Liver (tissue), 9 donors: ENCODE results near the gene CCDC6. TPM values are rescaled to one million over a fixed set of nuclear protein-coding genes. Genes with fewer than 3 reads are reported as not detected.

Experiments used
- DNase-seq: peaks from one replicate; pipeline ENCODE4 v3.0.0-alpha.2; 2017; ENCODE audit warnings: low spot score
- H3K27ac ChIP-seq, 2 donors: one replicate each; pipeline ENCODE4 v1.7.0; 2013; ENCODE audit warnings: inconsistent platforms in 2 of 2, low read length in 2 of 2, control low read depth in 1 of 2, low read depth in 1 of 2, mild to moderate bottlenecking in 1 of 2
- H3K27me3 ChIP-seq, 4 donors: one replicate each; pipeline versions ENCODE4 v1.6.1 to v1.7.0; 2013; ENCODE audit warnings: low read length in 3 of 4, inconsistent platforms in 1 of 4, mild to moderate bottlenecking in 1 of 4, moderate library complexity in 1 of 4; ENCODE audit not compliant: control insufficient read depth in 4 of 4, insufficient read depth in 4 of 4
- H3K36me3 ChIP-seq, 4 donors: one replicate each; pipeline versions ENCODE4 v1.6.1 to v1.7.0; 2013; ENCODE audit warnings: low read length in 3 of 4, mild to moderate bottlenecking in 3 of 4, low read depth in 1 of 4, moderate library complexity in 1 of 4; ENCODE audit not compliant: control insufficient read depth in 4 of 4, insufficient read depth in 3 of 4
- H3K4me1 ChIP-seq, 4 donors: one replicate each; pipeline versions ENCODE4 v1.6.1 to v1.7.0; 2013; ENCODE audit warnings: low read length in 3 of 4, mild to moderate bottlenecking in 3 of 4, moderate library complexity in 1 of 4; ENCODE audit not compliant: control insufficient read depth in 4 of 4, insufficient read depth in 4 of 4
- H3K4me3 ChIP-seq, 3 donors: one replicate each; pipeline versions ENCODE4 v1.6.1 to v1.7.0; 2013; ENCODE audit warnings: low read length in 3 of 3, control low read depth in 1 of 3, low read depth in 1 of 3, mild to moderate bottlenecking in 1 of 3
- H3K9ac ChIP-seq, 2 donors: one replicate each; pipeline ENCODE4 v1.7.0; 2013; ENCODE audit warnings: low read length in 2 of 2, mild to moderate bottlenecking in 2 of 2, moderate library complexity in 2 of 2, control low read depth in 1 of 2, low read depth in 1 of 2
- H3K9me3 ChIP-seq, 4 donors: one replicate each; pipeline versions ENCODE4 v1.6.1 to v1.7.0; 2013; ENCODE audit warnings: low read length in 3 of 4; ENCODE audit not compliant: control insufficient read depth in 4 of 4
- EGR1 ChIP-seq, 2 donors: IDR thresholded peaks; 2 replicates each; pipeline ENCODE4 v1.6.1; 2016 to 2018; ENCODE audit warnings: antibody characterized with exemption in 2 of 2, low read depth in 2 of 2
- FOXA1 ChIP-seq: IDR thresholded peaks from 2 replicates; pipeline ENCODE4 v1.6.1; 2016; ENCODE audit warnings: antibody characterized with exemption
- FOXA2 ChIP-seq: IDR thresholded peaks from 2 replicates; pipeline ENCODE4 v1.6.1; 2016; ENCODE audit warnings: antibody characterized with exemption
- GABPA ChIP-seq, 2 donors: IDR thresholded peaks in 1 of 2; conservative IDR thresholded peaks in 1 of 2; 2 replicates each; pipeline ENCODE4 v1.6.1; 2016; ENCODE audit warnings: antibody characterized with exemption in 2 of 2, mild to moderate bottlenecking in 1 of 2, moderate library complexity in 1 of 2
- HNF4A ChIP-seq, 2 donors: conservative IDR thresholded peaks; 2 replicates each; pipeline ENCODE4 v1.6.1; 2016; ENCODE audit warnings: antibody characterized with exemption in 2 of 2, mild to moderate bottlenecking in 2 of 2
- HNF4G ChIP-seq: IDR thresholded peaks from 2 replicates; pipeline ENCODE4 v1.6.1; 2016; ENCODE audit warnings: antibody characterized with exemption
- JUND ChIP-seq, 2 donors: IDR thresholded peaks; 2 replicates each; pipeline ENCODE4 v1.6.1; 2016; ENCODE audit warnings: antibody characterized with exemption in 2 of 2
- NR2F2 ChIP-seq: IDR thresholded peaks from 2 replicates; pipeline ENCODE4 v1.6.1; 2016; ENCODE audit warnings: antibody characterized with exemption
- RAD21 ChIP-seq, 2 donors: IDR thresholded peaks; 2 replicates each; pipeline ENCODE4 v1.6.1; 2016; ENCODE audit warnings: antibody characterized with exemption in 2 of 2, mild to moderate bottlenecking in 2 of 2
- RXRA ChIP-seq, 2 donors: IDR thresholded peaks; 2 replicates each; pipeline ENCODE4 v1.6.1; 2017 to 2018; ENCODE audit warnings: antibody characterized with exemption in 2 of 2, mild to moderate bottlenecking in 1 of 2
- SP1 ChIP-seq: IDR thresholded peaks from 2 replicates; pipeline ENCODE4 v1.6.1; 2018; ENCODE audit warnings: antibody characterized with exemption, mild to moderate bottlenecking
- TAF1 ChIP-seq: conservative IDR thresholded peaks from 2 replicates; pipeline ENCODE4 v1.6.1; 2016; ENCODE audit warnings: antibody characterized with exemption, mild to moderate bottlenecking
- YY1 ChIP-seq: IDR thresholded peaks from 2 replicates; pipeline ENCODE4 v1.6.1; 2016; ENCODE audit warnings: antibody characterized with exemption, mild to moderate bottlenecking
- WGBS: extraction: QIAGEN DNeasy Blood & Tissue Kit; methylation state at CpG from one replicate; pipeline ENCODE4 v1.1.7; 2013; 5-methylcytosine and 5-hydroxymethylcytosine counted together
- polyA plus RNA-seq, 2 donors: library from polyadenylated mRNA; stranded (reverse) in 1 of 2; unstranded in 1 of 2; fragments of 200-250 nt in 1 of 2; fragments of >200 nt in 1 of 2; fragmentation: Nextera tagmentation in 1 of 2; extraction: Ambion mirVana in 1 of 2; gene quantifications; one replicate each; pipeline versions ENCODE4 v1.2.1 to v1.2.3, GENCODE V29; 2013 to 2015
- total RNA-seq, 2 donors: library from RNA; depleted of rRNA; stranded (reverse); fragments of >200 nt; gene quantifications; one replicate each; pipeline ENCODE4 v1.2.3, GENCODE V29; 2014
- TF ChIP-seq, protein P1 (sequence below): IDR thresholded peaks from 2 replicates; pipeline ENCODE4 v1.6.1; 2016; ENCODE audit warnings: antibody characterized with exemption
- TF ChIP-seq, protein P2 (sequence below): IDR thresholded peaks from 2 replicates; pipeline ENCODE4 v1.6.1; 2016; ENCODE audit warnings: antibody characterized with exemption
- TF ChIP-seq, protein P3 (sequence below): fragments of 150-350 bp; IDR thresholded peaks from 2 replicates; pipeline ENCODE4 v1.5.1; 2017; ENCODE audit warnings: improper control_type of control experiment, low read depth, low read length; ENCODE audit not compliant: missing input control
- TF ChIP-seq, protein P4 (sequence below): IDR thresholded peaks from 2 replicates; pipeline ENCODE4 v1.6.1; 2016; ENCODE audit warnings: antibody characterized with exemption, mild to moderate bottlenecking
- TF ChIP-seq, protein P5 (sequence below): IDR thresholded peaks from 2 replicates; pipeline ENCODE4 v1.6.1; 2016; ENCODE audit warnings: antibody characterized with exemption
- donor health status: healthy.
- donor health status: healthy.
- donor health status: healthy.
- donor health status: healthy.
- donor health status: healthy.

CCDC6 gene
- total and polyA plus RNA-seq, 4 donors, result 4.7 to 14.3 (median 8.8) TPM

DNA sequence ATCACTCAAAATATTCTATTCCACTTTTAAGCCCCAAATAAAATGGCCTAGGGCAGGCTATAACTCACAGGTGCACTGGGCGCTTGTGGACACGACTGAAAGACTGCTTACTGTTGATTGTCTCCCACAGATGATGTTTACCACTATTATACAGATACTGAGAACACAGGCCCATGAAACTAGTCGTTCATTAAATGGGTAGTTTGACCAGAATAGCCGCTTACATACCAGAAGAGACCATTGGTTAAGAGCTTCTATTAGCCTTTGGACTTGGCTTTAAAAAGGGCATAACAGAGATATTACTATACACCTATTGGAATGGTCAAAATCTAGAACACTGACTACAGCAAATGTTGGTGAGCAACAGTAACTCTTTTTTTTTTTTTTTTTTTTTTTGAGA, 4.3 kb downstream of the CCDC6 start:
- Histone ChIP-seq H3K36me3 (no peaks in the 10 kb centered on the region), H3K4me3 (no peak overlapping the region), H3K27ac (no peak overlapping the region), H3K4me1 (peaks cover 0 to 16% (median 11%) of the 10 kb centered on the region in 4 donors), H3K9me3 (no peaks in the 10 kb centered on the region), H3K27me3 (no peaks in the 10 kb centered on the region), H3K9ac (no peak overlapping the region)
- no peak for DNase-seq
- TF ChIP-seq NR2F2 (no peak), SP1 (no peak), YY1 (no peak), EGR1 (IDR thresholded peaks at IDR 0.05; ENCODE audit: low read depth in 2 of 2) (no peak), FOXA1 (no peak), RAD21 (IDR thresholded peaks at IDR 0.05) (no peak), TAF1 (no peak), FOXA2 (no peak), HNF4G (no peak)
- TF ChIP-seq, protein P1, sequence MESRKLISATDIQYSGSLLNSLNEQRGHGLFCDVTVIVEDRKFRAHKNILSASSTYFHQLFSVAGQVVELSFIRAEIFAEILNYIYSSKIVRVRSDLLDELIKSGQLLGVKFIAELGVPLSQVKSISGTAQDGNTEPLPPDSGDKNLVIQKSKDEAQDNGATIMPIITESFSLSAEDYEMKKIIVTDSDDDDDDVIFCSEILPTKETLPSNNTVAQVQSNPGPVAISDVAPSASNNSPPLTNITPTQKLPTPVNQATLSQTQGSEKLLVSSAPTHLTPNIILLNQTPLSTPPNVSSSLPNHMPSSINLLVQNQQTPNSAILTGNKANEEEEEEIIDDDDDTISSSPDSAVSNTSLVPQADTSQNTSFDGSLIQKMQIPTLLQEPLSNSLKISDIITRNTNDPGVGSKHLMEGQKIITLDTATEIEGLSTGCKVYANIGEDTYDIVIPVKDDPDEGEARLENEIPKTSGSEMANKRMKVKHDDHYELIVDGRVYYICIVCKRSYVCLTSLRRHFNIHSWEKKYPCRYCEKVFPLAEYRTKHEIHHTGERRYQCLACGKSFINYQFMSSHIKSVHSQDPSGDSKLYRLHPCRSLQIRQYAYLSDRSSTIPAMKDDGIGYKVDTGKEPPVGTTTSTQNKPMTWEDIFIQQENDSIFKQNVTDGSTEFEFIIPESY, result no peak
- 83% methylated on average over 4 of the region's 4 CpGs for WGBS

DNA sequence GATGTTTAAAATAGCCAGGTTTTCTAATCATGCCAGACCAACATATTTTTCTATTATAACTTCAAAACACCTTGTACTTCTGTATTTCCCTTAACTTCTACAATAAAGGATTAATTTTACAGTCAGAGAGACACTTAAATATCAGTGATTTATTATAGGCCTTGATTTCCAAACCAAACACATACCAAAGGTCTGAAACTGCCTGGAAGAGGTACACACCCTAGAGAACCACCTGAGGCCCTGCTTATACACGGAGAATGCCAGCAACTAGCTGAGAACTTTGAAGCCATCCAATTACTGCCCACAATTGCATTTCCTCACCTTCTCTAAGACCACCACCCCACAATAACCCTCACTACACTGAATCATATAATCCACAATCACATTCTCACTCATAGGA, 4.9 kb downstream of the CCDC6 start:
- H3K27ac ChIP-seq, result no peak overlapping the region
- H3K9me3 ChIP-seq, result no peaks in the 10 kb centered on the region
- no peaks in the 10 kb centered on the region for H3K36me3 ChIP-seq
- TF ChIP-seq FOXA1 (no peak), HNF4A (conservative IDR thresholded peaks at IDR 0.05) (no peak), NR2F2 (no peak), TAF1 (no peak), RXRA (IDR thresholded peaks at IDR 0.05) (no peak), JUND (IDR thresholded peaks at IDR 0.05) (no peak), SP1 (no peak), HNF4G (no peak), GABPA (IDR thresholded peaks at IDR 0.05 in 1 of 2, conservative IDR thresholded peaks at IDR 0.05 in 1 of 2) (no peak), RAD21 (IDR thresholded peaks at IDR 0.05) (no peak), EGR1 (IDR thresholded peaks at IDR 0.05; ENCODE audit: low read depth in 2 of 2) (no peak), YY1 (no peak), FOXA2 (no peak)
- TF ChIP-seq, protein P2, sequence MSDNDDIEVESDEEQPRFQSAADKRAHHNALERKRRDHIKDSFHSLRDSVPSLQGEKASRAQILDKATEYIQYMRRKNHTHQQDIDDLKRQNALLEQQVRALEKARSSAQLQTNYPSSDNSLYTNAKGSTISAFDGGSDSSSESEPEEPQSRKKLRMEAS, result no peak
- TF ChIP-seq, protein P3, sequence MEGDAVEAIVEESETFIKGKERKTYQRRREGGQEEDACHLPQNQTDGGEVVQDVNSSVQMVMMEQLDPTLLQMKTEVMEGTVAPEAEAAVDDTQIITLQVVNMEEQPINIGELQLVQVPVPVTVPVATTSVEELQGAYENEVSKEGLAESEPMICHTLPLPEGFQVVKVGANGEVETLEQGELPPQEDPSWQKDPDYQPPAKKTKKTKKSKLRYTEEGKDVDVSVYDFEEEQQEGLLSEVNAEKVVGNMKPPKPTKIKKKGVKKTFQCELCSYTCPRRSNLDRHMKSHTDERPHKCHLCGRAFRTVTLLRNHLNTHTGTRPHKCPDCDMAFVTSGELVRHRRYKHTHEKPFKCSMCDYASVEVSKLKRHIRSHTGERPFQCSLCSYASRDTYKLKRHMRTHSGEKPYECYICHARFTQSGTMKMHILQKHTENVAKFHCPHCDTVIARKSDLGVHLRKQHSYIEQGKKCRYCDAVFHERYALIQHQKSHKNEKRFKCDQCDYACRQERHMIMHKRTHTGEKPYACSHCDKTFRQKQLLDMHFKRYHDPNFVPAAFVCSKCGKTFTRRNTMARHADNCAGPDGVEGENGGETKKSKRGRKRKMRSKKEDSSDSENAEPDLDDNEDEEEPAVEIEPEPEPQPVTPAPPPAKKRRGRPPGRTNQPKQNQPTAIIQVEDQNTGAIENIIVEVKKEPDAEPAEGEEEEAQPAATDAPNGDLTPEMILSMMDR, result no peak
- TF ChIP-seq, protein P4, sequence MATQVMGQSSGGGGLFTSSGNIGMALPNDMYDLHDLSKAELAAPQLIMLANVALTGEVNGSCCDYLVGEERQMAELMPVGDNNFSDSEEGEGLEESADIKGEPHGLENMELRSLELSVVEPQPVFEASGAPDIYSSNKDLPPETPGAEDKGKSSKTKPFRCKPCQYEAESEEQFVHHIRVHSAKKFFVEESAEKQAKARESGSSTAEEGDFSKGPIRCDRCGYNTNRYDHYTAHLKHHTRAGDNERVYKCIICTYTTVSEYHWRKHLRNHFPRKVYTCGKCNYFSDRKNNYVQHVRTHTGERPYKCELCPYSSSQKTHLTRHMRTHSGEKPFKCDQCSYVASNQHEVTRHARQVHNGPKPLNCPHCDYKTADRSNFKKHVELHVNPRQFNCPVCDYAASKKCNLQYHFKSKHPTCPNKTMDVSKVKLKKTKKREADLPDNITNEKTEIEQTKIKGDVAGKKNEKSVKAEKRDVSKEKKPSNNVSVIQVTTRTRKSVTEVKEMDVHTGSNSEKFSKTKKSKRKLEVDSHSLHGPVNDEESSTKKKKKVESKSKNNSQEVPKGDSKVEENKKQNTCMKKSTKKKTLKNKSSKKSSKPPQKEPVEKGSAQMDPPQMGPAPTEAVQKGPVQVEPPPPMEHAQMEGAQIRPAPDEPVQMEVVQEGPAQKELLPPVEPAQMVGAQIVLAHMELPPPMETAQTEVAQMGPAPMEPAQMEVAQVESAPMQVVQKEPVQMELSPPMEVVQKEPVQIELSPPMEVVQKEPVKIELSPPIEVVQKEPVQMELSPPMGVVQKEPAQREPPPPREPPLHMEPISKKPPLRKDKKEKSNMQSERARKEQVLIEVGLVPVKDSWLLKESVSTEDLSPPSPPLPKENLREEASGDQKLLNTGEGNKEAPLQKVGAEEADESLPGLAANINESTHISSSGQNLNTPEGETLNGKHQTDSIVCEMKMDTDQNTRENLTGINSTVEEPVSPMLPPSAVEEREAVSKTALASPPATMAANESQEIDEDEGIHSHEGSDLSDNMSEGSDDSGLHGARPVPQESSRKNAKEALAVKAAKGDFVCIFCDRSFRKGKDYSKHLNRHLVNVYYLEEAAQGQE, result no peak
- TF ChIP-seq, protein P5, sequence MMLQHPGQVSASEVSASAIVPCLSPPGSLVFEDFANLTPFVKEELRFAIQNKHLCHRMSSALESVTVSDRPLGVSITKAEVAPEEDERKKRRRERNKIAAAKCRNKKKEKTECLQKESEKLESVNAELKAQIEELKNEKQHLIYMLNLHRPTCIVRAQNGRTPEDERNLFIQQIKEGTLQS, result no peak
- peaks cover 0 to 12% (median 11%) of the 10 kb centered on the region in 4 donors for H3K4me1 ChIP-seq
- no peak for DNase-seq
- no peak overlapping the region for H3K9ac ChIP-seq
- no peaks in the 10 kb centered on the region for H3K27me3 ChIP-seq
- 89% methylated on average over 1 of the region's 1 CpG for WGBS
- no peak overlapping the region for H3K4me3 ChIP-seq
